ENCODE data around the gene BCAS3. TPM values are rescaled to one million over a fixed set of nuclear protein-coding genes. Genes with fewer than 3 reads are reported as not detected.

BCAS3 gene
- total RNA-seq, 1 experiment from 2014 or later = 26.3 TPM

- no peaks in the 10 kb centered on the region for H3K9me3 ChIP-seq (ENCODE audit: control insufficient read depth in 1 of 2, insufficient read depth in 1 of 2, low read depth in 1 of 2, low read length in 2 of 2)
- no peaks in the 10 kb centered on the region for H4K20me1 ChIP-seq (ENCODE audit: insufficient read depth)
- H3K9me2 ChIP-seq (ENCODE audit: insufficient read depth) = no peaks in the 10 kb centered on the region
- ATAC-seq = no peak
- no peak for TF ChIP-seq EGR1 (IDR thresholded peaks at IDR 0.05; ENCODE audit: low read depth)
- no peak for TF ChIP-seq SRF (IDR thresholded peaks at IDR 0.05; ENCODE audit: low read depth)
- no peak for TF ChIP-seq CBX3 (IDR thresholded peaks at IDR 0.05; ENCODE audit: low read depth)
- no peak for TF ChIP-seq ELF1 (IDR thresholded peaks at IDR 0.05; ENCODE audit: borderline replicate concordance, low read depth)
- no peak for TF ChIP-seq ZNF274 (IDR thresholded peaks at IDR 0.05; ENCODE audit: low read depth, low read length)
- TF ChIP-seq YY1 (IDR thresholded peaks at IDR 0.05; ENCODE audit: extremely low read depth, insufficient replicate concordance, low read depth, low read length) = no peak
- no peak for TF ChIP-seq FOSL1 (IDR thresholded peaks at IDR 0.05; ENCODE audit: low read depth)
- TF ChIP-seq MAX (IDR thresholded peaks at IDR 0.05) = no peak
- TF ChIP-seq RAD21 (IDR thresholded peaks at IDR 0.05; ENCODE audit: low read depth) = no peak
- no peak for TF ChIP-seq EZH2phosphoT487 (IDR thresholded peaks at IDR 0.05; ENCODE audit: borderline replicate concordance)
- TF ChIP-seq POLR2A (IDR thresholded peaks at IDR 0.05; ENCODE audit: borderline replicate concordance, extremely low read depth, insufficient read depth, insufficient read length) = no peak
- TF ChIP-seq SIN3A (IDR thresholded peaks at IDR 0.05; ENCODE audit: low read depth) = no peak
- TF ChIP-seq EZH2 (IDR thresholded peaks at IDR 0.05) = no peak
- no peak for TF ChIP-seq ATF3 (IDR thresholded peaks at IDR 0.05)
- H3K79me2 ChIP-seq (ENCODE audit: insufficient read depth, low read length) = no peaks in the 10 kb centered on the region
- RAD21 ChIA-PET (ENCODE audit: low non-redundant PET in 1 of 2, low total read pairs in 2 of 2, uncharacterized antibody in 2 of 2, unreplicated experiment in 2 of 2) = no interaction called here
- intact Hi-C loops (cut with micrococcal nuclease) = no loop called here
- POLR2A ChIA-PET = no interaction called here
- H3K9ac ChIP-seq (ENCODE audit: low read length) = no peak overlapping the region
- BruUV-seq (replicated peaks) = no TSS peak
- no peak overlapping the region for H3K4me2 ChIP-seq (ENCODE audit: low read length)
- H3K27me3 ChIP-seq (ENCODE audit: insufficient read depth, low read length) = no peaks in the 10 kb centered on the region
- DNase-seq (ENCODE audit: low read depth, low spot score) = no peak
- no peak overlapping the region for H3K27ac ChIP-seq (ENCODE audit: low read depth, low read length)
- no peaks in the 10 kb centered on the region for H3K4me1 ChIP-seq (ENCODE audit: control insufficient read depth in 1 of 2, insufficient read depth in 2 of 2, low read length in 2 of 2)
- H3K4me3 ChIP-seq (replicated peaks in 1 of 2; ENCODE audit: low read depth in 1 of 2, low read length in 2 of 2) = no peak overlapping the region
- no peaks in the 10 kb centered on the region for H3K36me3 ChIP-seq (ENCODE audit: control insufficient read depth in 1 of 2, insufficient read depth in 2 of 2, low read length in 2 of 2)
- H2AFZ ChIP-seq (ENCODE audit: low read depth, low read length, poor library complexity, severe bottlenecking) = no peak overlapping the region
- CTCF ChIA-PET = no interaction called here
Measured at GRCh38 chr17:60767744-60768308, 90.2 kb downstream of the BCAS3 start.

Data from HCT116 (cell line).